ENCODE measurements around the gene PLSCR2. TPM values are rescaled to one million over a fixed set of nuclear protein-coding genes. Genes with fewer than 3 reads are reported as not detected.

The PLSCR2 gene
- total and polyA plus RNA-seq, 2 of the 8 experiments (the other 6 are each of a cell fraction or from before 2014, with no cell fraction given) = not detected

DNA sequence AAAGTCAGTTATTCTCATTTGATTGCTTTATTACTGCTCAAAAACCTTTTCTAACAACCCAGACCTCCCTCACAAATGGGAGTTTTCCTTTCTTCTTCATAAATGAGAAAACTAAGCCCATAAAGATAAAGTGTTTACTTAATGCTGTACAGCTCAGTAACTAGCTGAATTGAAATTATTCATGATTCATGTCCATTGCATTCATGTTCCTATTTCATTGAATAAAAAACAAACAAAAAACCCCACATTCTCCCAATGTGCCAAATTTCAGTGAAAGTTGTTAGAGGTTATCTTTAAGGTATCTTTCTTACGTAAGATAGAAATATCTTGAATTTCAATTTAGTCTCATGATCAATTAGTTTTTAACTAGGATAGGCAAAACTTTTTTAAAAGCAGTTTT is 2.8 kb downstream of the PLSCR2 start:
- Histone ChIP-seq H3K4me3 (ENCODE audit: extremely low read depth in 1 of 4, insufficient read depth in 2 of 4, low read depth in 3 of 4, low read length in 4 of 4) (no peak overlapping the region), H3K4ac (replicated peaks; ENCODE audit: insufficient read length, low read depth, low read length) (no peak overlapping the region), H3K79me1 (ENCODE audit: low read depth, low read length) (no peaks in the 10 kb centered on the region), H3K4me1 (replicated peaks in 1 of 4; ENCODE audit: control insufficient read depth in 3 of 4, insufficient read depth in 4 of 4, low read length in 3 of 4) (peaks cover 0 to 3% (median 0%) of the 10 kb centered on the region in 4 experiments; a peak in 1 of 7 replicates), H3K79me2 (ENCODE audit: control insufficient read depth in 1 of 2, insufficient read depth in 2 of 2, low read length in 2 of 2) (no peaks in the 10 kb centered on the region), H3K18ac (ENCODE audit: extremely low read depth, low read length) (no peak overlapping the region), H3K23me2 (ENCODE audit: low read depth, low read length) (no peaks in the 10 kb centered on the region), H3K14ac (ENCODE audit: insufficient read length) (no peak overlapping the region), H3K27ac (ENCODE audit: low read depth, low read length) (no peak overlapping the region), H4K5ac (ENCODE audit: insufficient read length, low read depth, low read length) (no peak overlapping the region), H2BK15ac (ENCODE audit: low read length) (no peak overlapping the region), H2AFZ (ENCODE audit: low read length) (no peak overlapping the region), H2AK5ac (ENCODE audit: low read depth, low read length) (no peak overlapping the region), H2BK5ac (ENCODE audit: low read depth, low read length) (no peak overlapping the region), H2BK120ac (replicated peaks; ENCODE audit: low read depth, low read length) (no peak overlapping the region), H3K9ac (replicated peaks in 1 of 4; ENCODE audit: extremely low read depth in 1 of 4, low read depth in 3 of 4, low read length in 3 of 4) (no peak overlapping the region), H3K4me2 (ENCODE audit: insufficient read depth in 1 of 2, low read depth in 2 of 2, low read length in 2 of 2) (no peak overlapping the region), H2BK20ac (ENCODE audit: low read length) (no peak overlapping the region), H4K91ac (replicated peaks; ENCODE audit: insufficient read length, low read length) (no peak overlapping the region), H4K8ac (ENCODE audit: extremely low read depth, insufficient read depth, low read length) (no peak overlapping the region), H3K27me3 (replicated peaks in 1 of 4; ENCODE audit: control insufficient read depth in 3 of 4, extremely low read depth in 1 of 4, insufficient read depth in 3 of 4, low read length in 3 of 4) (no peaks in the 10 kb centered on the region), H4K20me1 (replicated peaks in 1 of 2; ENCODE audit: control insufficient read depth in 1 of 2, insufficient read depth in 2 of 2, low read length in 2 of 2) (no peaks in the 10 kb centered on the region), H3K23ac (ENCODE audit: insufficient read length) (no peak overlapping the region), H2BK12ac (ENCODE audit: low read depth, low read length) (no peak overlapping the region), H3K56ac (replicated peaks; ENCODE audit: insufficient read length, low read depth, low read length) (no peak overlapping the region), H3K9me3 (ENCODE audit: insufficient read depth in 2 of 2, low read depth in 1 of 2, low read length in 1 of 2) (no peaks in the 10 kb centered on the region; a peak in 1 of 4 replicates), H3K36me3 (ENCODE audit: control insufficient read depth in 2 of 4, insufficient read depth in 4 of 4, low read length in 3 of 4) (no peaks in the 10 kb centered on the region)
- FAIRE-seq (no peak), DNase-seq (ENCODE audit: low read depth in 1 of 2, low spot score in 2 of 2) (no peak)
- 43% methylated on average over 1 of the region's 1 CpG; no CpG with 5 or more reads in 1 of the 2 experiments for WGBS, 2 experiments (ENCODE audit: extremely low coverage in 1 of 2, insufficient coverage in 1 of 2, insufficient read length in 1 of 2, insufficient replicate concordance in 2 of 2, low coverage in 1 of 2, low lambda C conversion rate in 2 of 2, missing lambda C conversion rate in 1 of 2)
- ChIA-PET CTCF (ENCODE audit: partially characterized antibody) (no interaction called here), POLR2A (ENCODE audit: partially characterized antibody) (no interaction called here)
- TF ChIP-seq FOSL1 (IDR thresholded peaks at IDR 0.05; ENCODE audit: insufficient read depth, low read depth, low read length) (no peak), SIX5 (IDR thresholded peaks at IDR 0.05; ENCODE audit: low read depth, low read length) (no peak), EGR1 (IDR thresholded peaks at IDR 0.05; ENCODE audit: borderline replicate concordance, low read depth, low read length) (no peak), HDAC6 (IDR thresholded peaks at IDR 0.05; ENCODE audit: low read depth, low read length) (no peak), CTBP2 (IDR thresholded peaks at IDR 0.05; ENCODE audit: borderline replicate concordance, insufficient read depth, insufficient read length, low read length) (no peak), ZNF274 (IDR thresholded peaks at IDR 0.05; ENCODE audit: borderline replicate concordance, extremely low read depth, low read length) (no peak), SUZ12 (IDR thresholded peaks at IDR 0.05; ENCODE audit: low read length) (no peak), CEBPB (IDR thresholded peaks at IDR 0.05; ENCODE audit: low read depth, low read length) (no peak), TAF7 (optimal IDR thresholded peaks at IDR 0.05; ENCODE audit: borderline replicate concordance, low read depth, low read length) (no peak), RFX5 (IDR thresholded peaks at IDR 0.05; ENCODE audit: borderline replicate concordance, low read depth, low read length) (no peak), SAP30 (IDR thresholded peaks at IDR 0.05; ENCODE audit: insufficient read depth, insufficient replicate concordance, low read length) (no peak), POLR2AphosphoS5 (IDR thresholded peaks at IDR 0.05; ENCODE audit: low read depth, low read length) (no peak), CHD1 (IDR thresholded peaks at IDR 0.05; ENCODE audit: low read depth, low read length) (no peak)
- TF ChIP-seq, protein P1, sequence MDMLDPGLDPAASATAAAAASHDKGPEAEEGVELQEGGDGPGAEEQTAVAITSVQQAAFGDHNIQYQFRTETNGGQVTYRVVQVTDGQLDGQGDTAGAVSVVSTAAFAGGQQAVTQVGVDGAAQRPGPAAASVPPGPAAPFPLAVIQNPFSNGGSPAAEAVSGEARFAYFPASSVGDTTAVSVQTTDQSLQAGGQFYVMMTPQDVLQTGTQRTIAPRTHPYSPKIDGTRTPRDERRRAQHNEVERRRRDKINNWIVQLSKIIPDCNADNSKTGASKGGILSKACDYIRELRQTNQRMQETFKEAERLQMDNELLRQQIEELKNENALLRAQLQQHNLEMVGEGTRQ (IDR thresholded peaks at IDR 0.05; ENCODE audit: low read length) = no peak
